ENCODE results near the gene LENEP.

Gene LENEP

DNA sequence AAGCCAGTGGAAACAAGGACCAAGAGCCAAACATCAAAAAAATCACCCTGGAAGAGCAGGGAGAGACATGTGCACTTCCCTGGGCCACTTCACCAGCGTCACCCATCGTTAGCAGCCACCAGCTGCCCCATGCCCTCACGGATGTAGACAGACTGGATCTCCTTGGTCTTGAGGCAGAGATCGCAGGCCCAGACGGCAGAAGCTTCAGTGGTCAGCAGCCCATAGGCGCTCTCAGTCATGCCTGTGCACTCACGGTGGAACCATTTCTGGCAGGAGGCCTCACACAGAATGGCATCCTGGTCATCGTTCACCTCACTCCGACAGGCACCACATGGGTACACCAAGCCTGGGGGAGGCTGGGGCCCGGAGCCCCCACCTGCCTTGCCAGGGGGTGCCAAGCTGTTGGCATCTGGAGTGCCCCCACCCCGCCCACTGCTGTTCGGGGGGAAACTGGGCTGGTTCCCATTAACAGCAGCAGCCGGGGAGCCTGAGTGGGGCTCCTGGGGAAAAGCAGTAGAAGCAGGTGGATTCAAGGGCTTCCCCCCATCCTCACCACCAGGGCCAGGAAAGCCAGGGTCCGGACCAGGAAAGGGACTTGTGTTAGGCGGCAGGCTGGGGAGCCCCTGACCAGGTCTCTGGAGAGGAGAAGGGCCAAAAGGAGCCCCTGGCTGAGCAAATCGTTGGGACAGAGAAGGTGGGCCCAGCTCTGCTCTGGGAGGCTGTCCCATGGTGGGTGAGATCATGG lies 34.5 kb upstream of the LENEP start:
- peaks cover 25% of the 10 kb centered on the region; the same call in 1 of the 2 replicates for H4K20me1 ChIP-seq (ENCODE audit: insufficient read depth, low read length)
- peaks cover 54% of the 10 kb centered on the region for H3K79me2 ChIP-seq (ENCODE audit: insufficient read depth, low read length)
- no peak overlapping the region for H3K27ac ChIP-seq (ENCODE audit: low read length)
- H3K4me1 ChIP-seq (ENCODE audit: insufficient read depth, low read length): peaks cover 75% of the 10 kb centered on the region
- TF ChIP-seq, protein P1, sequence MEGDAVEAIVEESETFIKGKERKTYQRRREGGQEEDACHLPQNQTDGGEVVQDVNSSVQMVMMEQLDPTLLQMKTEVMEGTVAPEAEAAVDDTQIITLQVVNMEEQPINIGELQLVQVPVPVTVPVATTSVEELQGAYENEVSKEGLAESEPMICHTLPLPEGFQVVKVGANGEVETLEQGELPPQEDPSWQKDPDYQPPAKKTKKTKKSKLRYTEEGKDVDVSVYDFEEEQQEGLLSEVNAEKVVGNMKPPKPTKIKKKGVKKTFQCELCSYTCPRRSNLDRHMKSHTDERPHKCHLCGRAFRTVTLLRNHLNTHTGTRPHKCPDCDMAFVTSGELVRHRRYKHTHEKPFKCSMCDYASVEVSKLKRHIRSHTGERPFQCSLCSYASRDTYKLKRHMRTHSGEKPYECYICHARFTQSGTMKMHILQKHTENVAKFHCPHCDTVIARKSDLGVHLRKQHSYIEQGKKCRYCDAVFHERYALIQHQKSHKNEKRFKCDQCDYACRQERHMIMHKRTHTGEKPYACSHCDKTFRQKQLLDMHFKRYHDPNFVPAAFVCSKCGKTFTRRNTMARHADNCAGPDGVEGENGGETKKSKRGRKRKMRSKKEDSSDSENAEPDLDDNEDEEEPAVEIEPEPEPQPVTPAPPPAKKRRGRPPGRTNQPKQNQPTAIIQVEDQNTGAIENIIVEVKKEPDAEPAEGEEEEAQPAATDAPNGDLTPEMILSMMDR (IDR thresholded peaks at IDR 0.05; ENCODE audit: borderline replicate concordance, extremely low read depth, low read length, poor library complexity, severe bottlenecking): no peak
- TF ChIP-seq EZH2 (IDR thresholded peaks at IDR 0.05; ENCODE audit: borderline replicate concordance, low read depth, low read length, severe bottlenecking): no peak
- no peaks in the 10 kb centered on the region for H3K9me3 ChIP-seq (ENCODE audit: insufficient read depth, low read length, severe bottlenecking)
- H3K36me3 ChIP-seq (ENCODE audit: insufficient read depth, low read length): peaks cover 27% of the 10 kb centered on the region
- H3K27me3 ChIP-seq (ENCODE audit: insufficient read depth, low read length, poor library complexity): no peaks in the 10 kb centered on the region
- DNase-seq (no peak), ATAC-seq (ENCODE audit: insufficient read depth, low read depth) (no peak)
- H2AFZ ChIP-seq (ENCODE audit: low read depth, low read length): no peak overlapping the region
- H3K9ac ChIP-seq (ENCODE audit: low read depth, low read length): no peak overlapping the region
- no peak overlapping the region for H3K4me2 ChIP-seq (ENCODE audit: insufficient read depth, low read length)
- no peak overlapping the region for H3K4me3 ChIP-seq (ENCODE audit: low read depth in 1 of 2, low read length in 2 of 2)

DNA sequence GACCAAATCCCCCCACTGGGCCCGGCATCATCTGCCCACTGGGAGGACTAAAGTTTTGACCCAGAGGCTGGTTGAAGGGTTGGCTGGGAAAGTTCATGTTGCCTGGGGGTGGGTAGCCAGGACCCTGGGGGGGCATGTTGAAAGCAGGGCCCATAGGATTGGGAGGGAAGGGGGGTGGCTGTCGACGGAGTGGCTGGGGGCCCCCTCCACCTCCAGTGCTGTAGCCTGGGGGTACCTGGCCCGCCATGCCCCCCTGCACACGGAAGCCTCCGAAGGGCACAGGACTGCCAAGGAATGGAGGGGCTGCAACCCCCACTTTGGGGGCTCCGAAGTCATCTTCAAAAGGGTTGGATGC lies 34.0 kb upstream of the LENEP start:
- DNase-seq (no peak), ATAC-seq (ENCODE audit: insufficient read depth, low read depth) (no peak)
- no peak overlapping the region for H3K4me2 ChIP-seq (ENCODE audit: insufficient read depth, low read length)
- no peak overlapping the region for H3K4me3 ChIP-seq (ENCODE audit: low read depth in 1 of 2, low read length in 2 of 2)
- peaks cover 25% of the 10 kb centered on the region; the same call in 1 of the 2 replicates for H4K20me1 ChIP-seq (ENCODE audit: insufficient read depth, low read length)
- peaks cover 32% of the 10 kb centered on the region for H3K36me3 ChIP-seq (ENCODE audit: insufficient read depth, low read length)
- H3K4me1 ChIP-seq (ENCODE audit: insufficient read depth, low read length): peaks cover 69% of the 10 kb centered on the region
- peaks cover 49% of the 10 kb centered on the region for H3K79me2 ChIP-seq (ENCODE audit: insufficient read depth, low read length)
- H3K27me3 ChIP-seq (ENCODE audit: insufficient read depth, low read length, poor library complexity): no peaks in the 10 kb centered on the region
- H2AFZ ChIP-seq (ENCODE audit: low read depth, low read length): no peak overlapping the region
- H3K9me3 ChIP-seq (ENCODE audit: insufficient read depth, low read length, severe bottlenecking): no peaks in the 10 kb centered on the region
- H3K9ac ChIP-seq (ENCODE audit: low read depth, low read length): no peak overlapping the region
- no peak for TF ChIP-seq EZH2 (IDR thresholded peaks at IDR 0.05; ENCODE audit: borderline replicate concordance, low read depth, low read length, severe bottlenecking)
- TF ChIP-seq, protein P1 (IDR thresholded peaks at IDR 0.05; ENCODE audit: borderline replicate concordance, extremely low read depth, low read length, poor library complexity, severe bottlenecking): no peak
- H3K27ac ChIP-seq (ENCODE audit: low read length): no peak overlapping the region

DNA sequence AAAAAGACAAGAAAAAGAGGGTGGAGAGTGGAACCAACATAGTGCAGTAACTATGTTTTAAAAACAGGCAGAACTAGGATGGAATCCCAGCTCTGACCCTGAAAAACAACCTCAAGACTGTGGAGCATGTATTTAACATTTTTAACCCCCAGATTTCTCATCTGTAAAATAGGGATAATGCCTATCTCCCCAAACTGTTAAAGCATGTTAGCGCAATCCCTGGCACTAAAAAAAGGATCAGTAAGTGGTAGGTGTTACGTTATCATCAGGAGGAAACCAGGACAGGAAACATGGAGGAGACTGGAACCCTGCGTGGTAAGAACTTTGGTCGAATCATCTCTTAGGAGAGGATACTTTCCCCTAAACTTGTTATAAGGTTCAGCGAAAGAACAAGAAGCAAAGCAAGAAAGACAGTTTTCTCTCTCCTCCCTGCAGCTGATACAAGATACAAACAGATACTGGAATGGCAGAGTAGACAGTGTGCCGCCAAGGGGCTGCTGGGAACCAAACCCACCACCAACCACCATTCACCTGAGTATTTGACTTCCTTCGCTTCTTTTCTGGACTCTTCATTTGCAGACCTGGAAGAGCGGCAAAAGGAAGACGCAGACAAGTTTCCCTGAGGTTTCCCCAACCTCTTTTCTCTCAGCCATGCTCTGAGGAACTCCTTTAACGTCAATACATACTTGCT lies 32.8 kb upstream of the LENEP start:
- H3K4me3 ChIP-seq (ENCODE audit: low read depth in 1 of 2, low read length in 2 of 2): peak overlapping the region; percentile 86 to 89; a peak in 3 of 4 replicates
- H3K4me2 ChIP-seq (ENCODE audit: insufficient read depth, low read length): peak overlapping the region; percentile 84
- peaks cover 39% of the 10 kb centered on the region for H3K79me2 ChIP-seq (ENCODE audit: insufficient read depth, low read length)
- H3K36me3 ChIP-seq (ENCODE audit: insufficient read depth, low read length): peaks cover 42% of the 10 kb centered on the region
- no peak for ATAC-seq (ENCODE audit: insufficient read depth, low read depth)
- peak overlapping the region; percentile 97 for H3K9ac ChIP-seq (ENCODE audit: low read depth, low read length)
- no peak for DNase-seq
- H2AFZ ChIP-seq (ENCODE audit: low read depth, low read length): no peak overlapping the region
- H3K9me3 ChIP-seq (ENCODE audit: insufficient read depth, low read length, severe bottlenecking): no peaks in the 10 kb centered on the region
- peak overlapping the region; percentile 99 for H3K27ac ChIP-seq (ENCODE audit: low read length)
- TF ChIP-seq, protein P1 (IDR thresholded peaks at IDR 0.05; ENCODE audit: borderline replicate concordance, extremely low read depth, low read length, poor library complexity, severe bottlenecking): no peak
- no peak for TF ChIP-seq EZH2 (IDR thresholded peaks at IDR 0.05; ENCODE audit: borderline replicate concordance, low read depth, low read length, severe bottlenecking)
- no peaks in the 10 kb centered on the region for H3K27me3 ChIP-seq (ENCODE audit: insufficient read depth, low read length, poor library complexity)
- H4K20me1 ChIP-seq (ENCODE audit: insufficient read depth, low read length): peaks cover 22% of the 10 kb centered on the region; the same call in 1 of the 2 replicates
- peaks cover 57% of the 10 kb centered on the region for H3K4me1 ChIP-seq (ENCODE audit: insufficient read depth, low read length)

Measured in DND-41 (cell line).